ENCODE measurements around the gene TAF5L. TPM values are rescaled to one million over a fixed set of nuclear protein-coding genes. Genes with fewer than 3 reads are reported as not detected.
A peak's percentile ranks its signal among the peaks of the same experiment; 100 is the strongest.
"Not testable (repeated sequence)": the region's sequence is repeated elsewhere in the genome, so short reads cannot be mapped to it uniquely, and the experiment has no call there.

TAF5L gene
- total RNA-seq, 4 donors from 2014 or later, result 7.8 to 15.8 (median 12.7) TPM

DNA sequence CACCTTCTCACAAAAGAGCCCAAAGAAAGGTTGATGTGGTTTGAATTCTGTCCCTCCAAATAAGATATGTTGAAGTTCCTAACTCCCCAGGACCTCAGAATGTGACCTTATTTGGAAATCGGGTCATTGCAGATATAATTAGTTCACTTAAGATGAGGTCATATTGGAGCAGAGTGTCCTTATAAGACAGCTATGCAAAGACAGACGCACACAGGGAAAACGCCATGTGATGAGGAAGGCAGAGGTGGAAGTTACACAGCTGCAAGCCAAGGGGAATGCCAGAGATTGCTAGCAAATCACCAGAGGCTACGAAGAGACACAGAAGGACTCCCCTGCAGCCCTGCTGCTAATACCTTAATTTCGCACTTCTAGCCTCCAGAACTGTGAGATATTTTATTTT is 62.2 kb downstream of the TAF5L start:
- peak overlapping the region; percentile 12 to 85 (median 77) for H3K27ac ChIP-seq
- peak overlapping the region in 3 of 4 donors; percentile 27 to 38 (median 29) for H3K4me3 ChIP-seq
- intact Hi-C loops (cut with DNase I), result no loop called here
- 53 to 63% methylated on average over 5 of the region's 5 CpGs for WGBS, 2 donors
- peaks cover 0 to 17% (median 4%) of the 10 kb centered on the region in 3 donors for H3K4me1 ChIP-seq
- no peaks in the 10 kb centered on the region for H3K9me3 ChIP-seq
- peak in 1 of 4 donors; percentile 34 for TF ChIP-seq POLR2A (IDR thresholded peaks at IDR 0.05)
- TF ChIP-seq, protein P1, sequence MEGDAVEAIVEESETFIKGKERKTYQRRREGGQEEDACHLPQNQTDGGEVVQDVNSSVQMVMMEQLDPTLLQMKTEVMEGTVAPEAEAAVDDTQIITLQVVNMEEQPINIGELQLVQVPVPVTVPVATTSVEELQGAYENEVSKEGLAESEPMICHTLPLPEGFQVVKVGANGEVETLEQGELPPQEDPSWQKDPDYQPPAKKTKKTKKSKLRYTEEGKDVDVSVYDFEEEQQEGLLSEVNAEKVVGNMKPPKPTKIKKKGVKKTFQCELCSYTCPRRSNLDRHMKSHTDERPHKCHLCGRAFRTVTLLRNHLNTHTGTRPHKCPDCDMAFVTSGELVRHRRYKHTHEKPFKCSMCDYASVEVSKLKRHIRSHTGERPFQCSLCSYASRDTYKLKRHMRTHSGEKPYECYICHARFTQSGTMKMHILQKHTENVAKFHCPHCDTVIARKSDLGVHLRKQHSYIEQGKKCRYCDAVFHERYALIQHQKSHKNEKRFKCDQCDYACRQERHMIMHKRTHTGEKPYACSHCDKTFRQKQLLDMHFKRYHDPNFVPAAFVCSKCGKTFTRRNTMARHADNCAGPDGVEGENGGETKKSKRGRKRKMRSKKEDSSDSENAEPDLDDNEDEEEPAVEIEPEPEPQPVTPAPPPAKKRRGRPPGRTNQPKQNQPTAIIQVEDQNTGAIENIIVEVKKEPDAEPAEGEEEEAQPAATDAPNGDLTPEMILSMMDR (IDR thresholded peaks at IDR 0.05), result no peak
- no peaks in the 10 kb centered on the region for H3K27me3 ChIP-seq
- H3K36me3 ChIP-seq, result no peaks in the 10 kb centered on the region
- no peak for DNase-seq

DNA sequence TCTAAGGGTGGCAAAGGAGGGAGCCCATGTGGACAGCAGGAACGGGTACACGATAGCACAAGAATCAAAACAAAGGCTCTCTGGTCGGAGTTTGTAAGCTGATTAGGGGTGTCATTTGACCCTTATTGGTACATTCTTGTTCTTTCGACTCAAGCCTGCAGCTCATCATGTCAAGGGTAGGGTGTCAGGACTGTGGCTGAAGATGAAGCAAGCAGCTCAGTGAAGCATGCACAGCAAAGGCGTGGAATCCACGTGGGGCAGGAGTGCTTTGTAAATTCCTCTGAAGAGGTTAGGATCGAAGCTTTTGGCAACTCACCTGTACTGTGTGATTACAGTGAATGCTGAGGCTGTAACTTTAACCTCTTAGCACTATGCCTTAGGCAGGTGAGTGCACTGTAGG is 62.7 kb downstream of the TAF5L start:
- intact Hi-C loops (cut with DNase I), result no loop called here
- no peak for DNase-seq
- WGBS, 2 donors, result 51 to 62% methylated on average over 4 to 7 of the region's 7 CpGs
- H3K9me3 ChIP-seq, result no peaks in the 10 kb centered on the region
- no peak for TF ChIP-seq POLR2A (IDR thresholded peaks at IDR 0.05)
- TF ChIP-seq, protein P1 (IDR thresholded peaks at IDR 0.05), result no peak
- peaks cover 0 to 17% (median 4%) of the 10 kb centered on the region in 3 donors for H3K4me1 ChIP-seq
- H3K36me3 ChIP-seq, result no peaks in the 10 kb centered on the region
- H3K27ac ChIP-seq, result peak overlapping the region; percentile 12 to 85 (median 77)
- no peaks in the 10 kb centered on the region for H3K27me3 ChIP-seq
- H3K4me3 ChIP-seq, result no peak overlapping the region

DNA sequence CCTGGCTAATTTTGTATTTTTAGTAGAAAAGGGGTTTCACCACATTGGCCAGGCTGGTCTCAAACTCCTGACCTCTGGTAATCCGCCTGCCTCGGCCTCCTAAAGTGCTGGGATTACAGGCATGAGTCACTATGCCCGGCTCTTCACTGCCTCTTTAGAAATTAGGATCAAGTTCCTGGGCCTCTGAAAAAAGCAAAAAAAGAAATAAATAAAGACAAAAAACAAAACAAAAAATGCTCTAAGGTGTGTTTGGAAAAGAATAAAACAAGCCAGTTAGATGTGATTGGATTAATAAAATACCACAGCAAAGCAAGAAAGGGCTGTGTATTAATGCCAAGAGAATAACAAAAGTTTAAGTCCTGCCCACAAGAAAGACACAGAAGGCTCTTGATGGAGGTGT is 63.2 kb downstream of the TAF5L start:
- Histone ChIP-seq H3K4me3 (no peak overlapping the region), H3K27me3 (no peaks in the 10 kb centered on the region), H3K9me3 (no peaks in the 10 kb centered on the region), H3K36me3 (no peaks in the 10 kb centered on the region), H3K4me1 (peaks cover 0 to 19% (median 4%) of the 10 kb centered on the region in 3 donors), H3K27ac (peak overlapping the region; percentile 12 to 85 (median 77))
- 7 to 40% methylated on average over 1 to 2 of the region's 3 CpGs for WGBS, 2 donors
- TF ChIP-seq, protein P1 (IDR thresholded peaks at IDR 0.05), result no peak
- TF ChIP-seq POLR2A (IDR thresholded peaks at IDR 0.05), result no peak
- intact Hi-C loops (cut with DNase I), result no loop called here
- no peak for DNase-seq

DNA sequence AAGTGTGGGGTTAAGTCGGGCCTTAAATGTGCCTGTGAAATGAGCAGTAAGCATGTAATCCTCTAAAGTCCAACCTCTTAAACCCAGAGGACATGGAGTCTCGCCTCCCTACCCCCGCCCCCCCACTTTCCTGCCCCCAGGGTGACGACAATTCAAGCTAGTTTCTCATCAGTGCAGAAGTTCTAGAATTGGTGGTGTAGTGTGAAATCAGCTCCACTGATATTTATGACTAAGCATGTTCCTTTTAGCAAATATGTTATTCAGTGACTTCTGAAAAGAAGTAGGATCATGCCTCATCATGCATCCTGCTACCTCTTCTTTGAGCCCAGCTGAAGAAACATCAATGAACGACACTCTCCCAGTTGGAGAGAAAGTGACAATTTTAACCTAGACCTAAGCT is 64.8 kb downstream of the TAF5L start:
- TF ChIP-seq, protein P1 (IDR thresholded peaks at IDR 0.05), result no peak
- Histone ChIP-seq H3K9me3 (no peaks in the 10 kb centered on the region), H3K4me1 (peaks cover 10 to 35% (median 16%) of the 10 kb centered on the region in 3 donors), H3K36me3 (no peaks in the 10 kb centered on the region), H3K27ac (no peak overlapping the region), H3K4me3 (no peak overlapping the region), H3K27me3 (no peaks in the 10 kb centered on the region)
- intact Hi-C loops (cut with DNase I), result no loop called here
- WGBS, 2 donors, result 67 to 76% methylated on average over 5 of the region's 5 CpGs
- DNase-seq, result no peak

DNA sequence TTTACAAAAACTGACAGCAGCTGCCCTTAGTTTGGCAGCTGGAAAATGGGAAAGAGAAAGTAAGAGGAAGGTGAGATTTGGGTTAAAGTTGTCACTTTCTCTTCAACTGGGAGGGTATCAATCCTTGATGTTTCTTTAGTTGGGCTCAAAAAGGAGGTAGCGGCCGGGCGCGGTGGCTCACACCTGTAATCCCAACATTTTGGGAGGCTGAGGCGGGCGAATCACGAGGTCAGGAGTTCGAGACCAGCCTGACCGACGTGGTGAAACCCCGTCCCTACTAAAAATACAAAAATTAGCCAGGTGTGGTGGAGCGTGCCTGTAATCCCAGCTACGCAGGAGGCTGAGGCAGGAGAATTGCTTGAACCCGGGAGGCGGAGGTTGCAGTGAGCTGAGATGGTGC is 65.8 kb downstream of the TAF5L start:
- DNase-seq; H3K27me3 ChIP-seq; H3K27ac ChIP-seq; H3K9me3 ChIP-seq; H3K36me3 ChIP-seq; intact Hi-C loops (cut with DNase I); H3K4me3 ChIP-seq: not testable (repeated sequence)
- WGBS, 2 donors, result 88 to 97% methylated on average over 12 to 15 of the region's 15 CpGs
- peaks cover 10 to 45% (median 24%) of the 10 kb centered on the region in 3 donors for H3K4me1 ChIP-seq

DNA sequence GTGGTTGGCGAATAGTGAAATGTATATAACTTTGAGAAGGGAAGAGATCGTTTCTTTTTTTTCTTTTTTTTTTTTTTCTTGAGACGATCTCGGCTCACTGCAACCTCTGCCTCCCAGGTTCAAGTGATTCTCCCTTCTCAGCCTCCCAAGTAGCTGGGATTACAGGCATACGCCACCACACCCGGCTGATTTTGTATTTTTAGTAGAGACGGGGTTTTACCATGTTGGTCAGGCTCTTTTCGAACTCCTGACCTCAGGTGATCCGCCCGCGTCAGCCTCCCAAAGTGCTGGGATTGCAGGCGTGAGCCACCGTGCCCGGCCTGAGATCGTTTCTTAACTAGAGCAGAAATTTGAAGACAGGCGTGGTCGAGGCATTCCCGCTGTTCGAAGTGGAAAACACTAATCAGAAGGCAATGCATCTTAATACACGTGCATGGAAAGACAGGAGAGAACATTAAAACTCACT is 66.6 kb downstream of the TAF5L start:
- H3K36me3 ChIP-seq, H3K9me3 ChIP-seq, DNase-seq, H3K27me3 ChIP-seq: not testable (repeated sequence)
- 16 to 27% methylated on average over 11 to 16 of the region's 20 CpGs for WGBS, 2 donors
- intact Hi-C loops (cut with DNase I), result loop anchor here (5.0 kb wide), 1 partner anchor 68 kb away; the partner anchor contains the start of genes TAF5L and URB2
- TF ChIP-seq POLR2A (IDR thresholded peaks at IDR 0.05), result peak in 1 of 4 donors; percentile 0
- Histone ChIP-seq H3K4me3 (peak overlapping the region; percentile 69 to 99 (median 89)), H3K27ac (peak overlapping the region; percentile 87 to 97 (median 93)), H3K4me1 (peaks cover 10 to 52% (median 27%) of the 10 kb centered on the region in 3 donors)

Data from esophagus squamous epithelium (tissue), 5 donors.